Activated naive CD4-positive, alpha-beta T cell treated with Interleukin-2 at 50 U/mL for 16 hours (primary cell): ENCODE measurements around the gene RERE.
"Not testable (repeated sequence)": the region's sequence is repeated elsewhere in the genome, so short reads cannot be mapped to it uniquely, and the experiment has no call there.

Experiments
- DNase-seq: peaks from one replicate; pipeline ENCODE4 v3.0.0-alpha.2; 2020

Gene RERE

DNA sequence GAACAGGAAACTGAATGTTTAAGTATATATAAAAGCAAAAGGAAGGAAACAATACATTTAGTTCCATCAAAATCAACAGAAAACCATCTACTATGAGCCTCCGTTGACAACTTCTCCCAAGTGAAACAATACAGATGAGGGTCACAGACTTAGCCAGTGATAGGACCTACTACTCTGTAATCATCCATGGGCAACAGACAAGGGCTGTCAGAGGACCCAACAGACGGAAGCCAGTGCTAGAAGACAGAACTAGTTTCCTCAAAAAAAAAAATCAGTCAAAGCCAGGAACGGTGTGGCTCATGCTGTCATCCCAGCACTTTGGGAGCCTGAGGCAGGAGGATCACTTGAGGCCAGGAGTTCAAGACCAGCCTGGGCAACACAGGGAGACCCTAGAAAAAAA is 20.6 kb downstream of the RERE start:
- no peak for DNase-seq

DNA sequence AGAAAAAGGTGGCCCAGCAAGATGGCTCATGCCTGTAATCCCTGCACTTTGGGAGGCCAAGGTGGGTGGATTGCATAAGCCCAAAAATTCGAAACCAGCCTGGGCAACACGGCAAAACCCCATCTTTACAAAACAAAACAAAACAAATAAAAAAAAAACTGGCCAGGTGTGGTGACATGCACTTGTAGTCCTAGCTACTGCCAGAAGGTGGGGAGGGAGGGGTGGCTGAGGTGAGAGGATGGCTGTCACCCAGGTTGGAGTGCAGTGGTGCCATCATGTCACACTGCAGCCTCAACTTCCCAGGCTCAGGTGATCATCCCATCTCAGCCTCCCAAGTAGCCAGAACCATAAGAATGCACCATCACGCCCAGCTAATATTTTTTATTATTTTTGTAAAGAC is 22.8 kb downstream of the RERE start:
- DNase-seq, result no peak

DNA sequence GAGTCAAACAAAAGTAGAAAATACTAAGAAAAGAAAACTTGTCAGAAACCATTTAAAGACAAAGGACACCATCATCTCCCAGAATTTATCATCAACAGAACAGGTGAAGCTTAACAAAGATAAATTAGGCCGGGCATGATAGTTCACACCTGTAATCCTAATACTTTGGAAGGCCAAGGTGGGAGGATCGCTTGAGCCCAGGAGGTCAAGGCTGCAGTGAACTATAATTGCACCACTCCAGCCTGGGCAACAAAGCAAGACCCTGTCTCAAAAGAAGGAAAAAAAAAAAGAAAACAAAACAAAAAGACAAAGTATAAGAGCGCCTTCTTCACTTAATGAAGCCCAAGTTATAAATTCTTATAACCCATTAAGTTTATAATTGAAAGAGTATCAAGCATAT is 25.6 kb downstream of the RERE start:
- no peak for DNase-seq

DNA sequence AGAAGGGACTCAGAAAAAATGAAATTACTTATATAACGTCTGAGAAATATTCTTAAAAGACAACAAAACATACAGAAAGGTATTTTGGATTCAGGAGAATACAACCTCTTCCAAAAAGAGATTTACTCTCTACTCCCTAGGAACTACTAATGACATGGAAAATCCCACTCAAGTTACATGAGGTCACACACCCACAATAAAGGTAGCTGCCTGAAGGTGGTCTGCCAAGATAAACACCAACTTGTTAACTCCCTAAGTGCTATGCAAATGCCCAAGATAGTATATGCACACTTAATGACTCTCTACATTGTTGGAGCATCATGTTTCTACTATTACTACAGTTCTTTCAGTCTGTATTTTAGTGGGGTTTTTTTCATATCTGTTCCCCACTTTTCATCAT is 26.5 kb downstream of the RERE start:
- no peak for DNase-seq

GRCh38 chr1:8790478-8790877 is 27.0 kb downstream of the RERE start:
- no peak for DNase-seq

- no peak for DNase-seq
These were observed 27.9 kb downstream of the RERE start for GRCh38 chr1:8789314-8790214.

GRCh38 chr1:8787218-8787617 is 30.2 kb downstream of the RERE start:
- DNase-seq, result no peak

- DNase-seq, result not testable (repeated sequence)
These were observed 31.2 kb downstream of the RERE start for GRCh38 chr1:8786204-8786603.

- no peak for DNase-seq
These were observed 34.5 kb downstream of the RERE start for GRCh38 chr1:8782955-8783354.

DNA sequence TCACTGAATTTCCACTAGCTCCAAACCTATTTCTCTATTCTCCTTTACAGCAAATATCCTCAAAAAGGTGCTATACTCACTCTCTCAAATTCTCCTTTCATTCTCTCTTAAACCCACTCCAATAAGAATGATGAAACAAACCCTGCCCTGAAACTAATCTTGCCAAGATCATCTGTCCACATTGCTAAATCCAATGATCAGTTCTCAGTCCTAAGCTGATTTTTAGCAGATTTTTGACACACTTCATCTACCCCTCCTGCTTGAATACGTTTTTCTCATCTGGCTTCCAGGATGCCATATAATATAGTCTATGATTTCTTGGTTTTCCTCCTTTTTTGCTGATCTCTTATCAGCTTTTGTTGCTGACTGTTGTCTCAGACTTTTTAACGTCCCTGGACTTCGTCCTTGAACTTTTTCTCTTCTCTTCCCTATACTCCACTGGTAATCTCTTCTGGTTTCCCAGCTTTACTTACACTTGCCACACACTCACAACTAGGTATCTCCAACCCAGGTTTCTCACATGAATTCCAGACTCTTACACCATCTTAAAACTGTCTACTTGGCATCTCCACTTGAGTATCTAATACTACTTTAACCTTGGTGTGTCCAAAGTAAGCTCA is 35.3 kb downstream of the RERE start:
- DNase-seq, result no peak

GRCh38 chr1:8780405-8780804 is 37.0 kb downstream of the RERE start:
- no peak for DNase-seq

DNA sequence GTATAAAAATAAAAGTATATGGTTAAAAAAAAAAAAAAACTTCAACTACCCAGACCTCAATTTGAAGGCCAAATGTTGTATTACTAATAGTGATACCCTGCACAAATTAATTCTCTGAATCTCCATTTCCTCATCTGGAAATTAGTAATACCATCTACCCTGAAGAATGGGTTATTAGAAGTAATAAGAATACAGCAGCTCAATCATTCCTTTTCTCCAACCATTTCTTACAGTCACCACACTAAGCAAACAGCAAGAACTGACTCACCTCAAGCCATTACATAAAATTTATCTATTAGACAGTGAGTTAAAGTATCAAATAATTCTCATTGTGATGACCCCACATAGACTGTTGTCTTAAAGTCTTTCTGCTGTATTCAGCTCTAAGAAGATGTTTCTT is 39.6 kb downstream of the RERE start:
- no peak for DNase-seq

GRCh38 chr1:8776104-8776503 is 41.3 kb downstream of the RERE start:
- DNase-seq, result no peak

DNA sequence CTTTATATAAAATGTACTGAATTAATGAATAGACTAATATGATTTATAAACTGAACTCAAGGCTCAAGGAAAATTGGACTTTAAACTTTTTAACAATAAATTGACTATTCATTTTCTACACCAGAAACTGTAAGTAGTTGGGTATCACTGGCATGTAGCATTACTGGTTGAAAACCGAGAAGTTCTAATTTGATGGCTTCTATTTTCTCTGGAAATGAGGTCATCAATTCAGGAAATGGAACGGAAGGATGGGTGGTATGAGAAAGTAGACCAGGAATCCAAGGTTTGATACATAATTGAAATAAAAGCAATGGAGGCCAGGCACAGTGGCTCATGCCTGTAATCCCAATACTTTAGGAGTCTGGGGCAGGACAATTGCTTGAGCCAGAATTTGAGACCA is 50.4 kb downstream of the RERE start:
- no peak for DNase-seq

DNA sequence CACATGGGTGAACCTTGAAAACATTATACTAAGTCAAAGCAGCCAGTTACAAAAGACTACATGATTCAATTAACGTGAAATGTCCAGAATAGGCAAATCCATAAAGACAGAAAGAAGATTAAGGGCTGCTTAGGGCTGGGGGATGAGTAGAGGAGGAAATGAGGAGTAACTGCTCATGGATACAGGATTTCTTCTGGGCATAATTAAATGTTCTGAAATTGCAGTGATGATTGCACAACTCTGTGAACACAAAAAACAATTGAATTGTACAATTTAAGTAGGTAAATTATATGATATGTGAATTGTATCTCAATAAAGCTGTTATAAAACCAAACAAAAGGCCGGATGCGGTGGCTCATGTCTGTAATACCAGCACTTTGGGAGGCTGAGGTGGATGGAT is 52.2 kb downstream of the RERE start:
- DNase-seq, result no peak

DNA sequence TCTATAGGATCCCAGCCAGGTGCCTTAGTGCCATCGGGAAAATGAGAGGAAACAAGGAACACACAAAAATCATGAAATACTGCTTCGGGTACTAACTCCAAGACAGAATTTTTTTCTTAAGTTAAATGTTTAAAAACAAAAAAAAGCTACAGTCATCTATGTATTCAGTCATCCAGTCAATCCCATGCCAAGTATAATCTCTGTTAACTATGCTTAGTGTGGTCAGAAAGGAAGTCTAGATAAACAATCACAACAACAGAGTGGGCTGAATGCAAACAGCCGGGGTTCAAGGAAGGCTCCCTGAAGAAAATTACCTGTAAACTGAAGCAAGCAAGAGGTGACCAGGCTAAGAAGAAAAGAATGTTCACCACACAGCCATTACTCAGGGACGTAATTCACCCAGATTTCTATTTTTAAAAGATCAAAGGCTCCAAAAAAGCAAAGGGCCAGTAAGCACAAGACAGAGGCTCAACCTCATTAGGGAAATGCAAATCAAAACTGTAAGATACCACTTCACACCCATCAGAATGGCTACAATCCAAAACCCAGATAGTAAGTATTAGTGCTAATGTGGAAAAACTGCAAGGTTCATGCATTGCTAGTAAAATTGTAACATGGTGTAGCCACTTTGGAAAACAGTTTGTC is 53.0 kb downstream of the RERE start:
- no peak for DNase-seq

DNA sequence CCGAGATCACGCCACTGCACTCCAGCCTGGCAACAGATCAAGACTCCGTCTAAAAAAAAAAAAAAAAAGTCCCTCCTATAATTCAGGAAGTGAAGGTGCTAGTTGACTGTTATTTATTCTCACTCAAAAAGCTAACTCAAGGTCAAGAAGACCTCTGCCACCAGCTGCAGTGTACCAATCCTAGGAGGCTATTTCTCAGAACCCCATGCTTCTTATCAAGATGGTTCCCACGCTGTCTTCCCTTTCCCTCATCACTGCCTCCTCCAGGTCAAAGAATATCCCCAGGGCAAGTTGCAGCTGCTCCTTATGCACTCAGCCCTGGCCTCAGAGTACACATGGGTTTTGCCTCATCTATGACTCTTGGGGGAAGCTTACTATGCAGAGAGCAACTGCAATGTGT is 53.6 kb downstream of the RERE start:
- DNase-seq, result no peak

DNA sequence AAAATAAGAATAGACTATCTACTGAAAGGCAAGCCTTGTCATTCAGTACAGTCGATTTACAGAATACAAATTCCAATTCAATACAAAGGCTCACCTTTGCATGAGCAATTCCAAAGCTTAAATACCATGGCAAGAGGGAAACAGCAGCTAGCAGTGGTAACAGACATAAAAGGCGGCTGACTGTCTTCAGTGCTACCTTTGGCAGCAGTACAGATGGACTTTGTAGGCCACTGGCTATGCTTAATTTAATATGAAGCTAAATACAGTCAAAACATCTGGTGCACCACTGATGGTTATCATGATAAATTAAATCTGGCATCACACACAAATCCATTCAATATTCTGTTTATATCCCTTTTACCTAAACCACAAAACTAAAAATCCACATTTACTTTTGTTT is 62.4 kb downstream of the RERE start:
- no peak for DNase-seq

GRCh38 chr1:8754247-8754650 is 63.2 kb downstream of the RERE start:
- DNase-seq, result no peak

GRCh38 chr1:8753736-8754135 is 63.7 kb downstream of the RERE start:
- DNase-seq, result no peak

DNA sequence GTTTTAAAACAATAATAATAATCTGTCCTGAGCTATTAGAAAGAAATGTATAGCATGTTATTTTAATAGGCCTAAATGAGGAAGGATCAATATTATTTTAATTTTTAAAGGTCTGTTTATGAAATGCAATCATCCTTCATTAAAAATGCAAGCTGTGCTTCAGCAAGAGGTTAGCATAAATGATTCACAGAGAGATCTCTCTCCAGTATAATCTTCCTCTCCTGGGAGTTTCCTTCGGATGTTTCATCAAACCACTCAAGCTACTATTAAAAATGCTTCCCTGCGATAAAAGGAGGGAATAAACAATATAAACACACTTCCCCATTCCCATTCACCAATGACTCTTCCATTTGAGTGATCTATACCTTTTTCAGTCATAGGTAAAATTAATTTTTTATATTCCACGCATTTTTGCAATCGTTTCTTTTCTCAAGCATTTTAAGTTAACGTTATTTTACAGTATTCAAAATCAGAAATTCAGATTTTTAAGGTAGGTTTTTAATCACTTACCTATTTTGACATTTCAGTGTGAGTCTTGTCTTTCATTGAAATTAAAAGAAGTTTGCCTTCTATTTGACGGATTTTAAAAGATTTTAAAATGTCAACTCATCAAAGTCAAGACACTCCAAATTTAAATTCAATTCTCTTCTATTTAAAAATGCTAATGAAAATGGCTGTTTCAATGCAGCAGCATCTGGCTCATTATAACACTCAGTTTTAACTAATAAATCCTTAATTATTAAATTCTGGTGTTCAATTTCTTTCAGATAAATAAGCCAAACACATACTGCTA is 64.3 kb downstream of the RERE start:
- DNase-seq, result no peak

GRCh38 chr1:8752411-8752810 is 65.0 kb downstream of the RERE start:
- DNase-seq, result no peak

GRCh38 chr1:8751984-8752383 is 65.5 kb downstream of the RERE start:
- DNase-seq, result no peak
